ENCODE results near the gene RBM33. TPM values are rescaled to one million over a fixed set of nuclear protein-coding genes. Genes with fewer than 3 reads are reported as not detected.

The RBM33 gene
- total RNA-seq, 1 donor from 2014 or later = 79.4 TPM

- peaks cover 15% of the 10 kb centered on the region for H3K4me1 Mint-ChIP-seq (ENCODE audit: low read depth)
- peaks cover 5% of the 10 kb centered on the region for H3K27me3 Mint-ChIP-seq
- TF ChIP-seq, protein P1, sequence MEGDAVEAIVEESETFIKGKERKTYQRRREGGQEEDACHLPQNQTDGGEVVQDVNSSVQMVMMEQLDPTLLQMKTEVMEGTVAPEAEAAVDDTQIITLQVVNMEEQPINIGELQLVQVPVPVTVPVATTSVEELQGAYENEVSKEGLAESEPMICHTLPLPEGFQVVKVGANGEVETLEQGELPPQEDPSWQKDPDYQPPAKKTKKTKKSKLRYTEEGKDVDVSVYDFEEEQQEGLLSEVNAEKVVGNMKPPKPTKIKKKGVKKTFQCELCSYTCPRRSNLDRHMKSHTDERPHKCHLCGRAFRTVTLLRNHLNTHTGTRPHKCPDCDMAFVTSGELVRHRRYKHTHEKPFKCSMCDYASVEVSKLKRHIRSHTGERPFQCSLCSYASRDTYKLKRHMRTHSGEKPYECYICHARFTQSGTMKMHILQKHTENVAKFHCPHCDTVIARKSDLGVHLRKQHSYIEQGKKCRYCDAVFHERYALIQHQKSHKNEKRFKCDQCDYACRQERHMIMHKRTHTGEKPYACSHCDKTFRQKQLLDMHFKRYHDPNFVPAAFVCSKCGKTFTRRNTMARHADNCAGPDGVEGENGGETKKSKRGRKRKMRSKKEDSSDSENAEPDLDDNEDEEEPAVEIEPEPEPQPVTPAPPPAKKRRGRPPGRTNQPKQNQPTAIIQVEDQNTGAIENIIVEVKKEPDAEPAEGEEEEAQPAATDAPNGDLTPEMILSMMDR (IDR thresholded peaks at IDR 0.05; ENCODE audit: unreplicated experiment) = no peak
- H3K4me3 Mint-ChIP-seq (ENCODE audit: low read depth) = no peak overlapping the region
- H3K27ac Mint-ChIP-seq = no peak overlapping the region
- H3K36me3 Mint-ChIP-seq (ENCODE audit: insufficient read depth) = peaks cover 39% of the 10 kb centered on the region
- H3K9me3 Mint-ChIP-seq (ENCODE audit: low read depth) = no peaks in the 10 kb centered on the region
- no peak for DNase-seq (ENCODE audit: low spot score, unreplicated experiment)
Observed at GRCh38 chr7:155780884-155781283, 136.4 kb downstream of the RBM33 start.

- no peaks in the 10 kb centered on the region for H3K9me3 Mint-ChIP-seq (ENCODE audit: low read depth)
- H3K27me3 Mint-ChIP-seq = peaks cover 10% of the 10 kb centered on the region
- H3K4me1 Mint-ChIP-seq (ENCODE audit: low read depth) = peaks cover 15% of the 10 kb centered on the region
- no peak overlapping the region for H3K4me3 Mint-ChIP-seq (ENCODE audit: low read depth)
- H3K27ac Mint-ChIP-seq = no peak overlapping the region
- TF ChIP-seq, protein P1 (IDR thresholded peaks at IDR 0.05; ENCODE audit: unreplicated experiment) = no peak
- H3K36me3 Mint-ChIP-seq (ENCODE audit: insufficient read depth) = peaks cover 39% of the 10 kb centered on the region
- DNase-seq (ENCODE audit: low spot score, unreplicated experiment) = no peak
Observed at GRCh38 chr7:155781433-155781832, 137.0 kb downstream of the RBM33 start.

DNA sequence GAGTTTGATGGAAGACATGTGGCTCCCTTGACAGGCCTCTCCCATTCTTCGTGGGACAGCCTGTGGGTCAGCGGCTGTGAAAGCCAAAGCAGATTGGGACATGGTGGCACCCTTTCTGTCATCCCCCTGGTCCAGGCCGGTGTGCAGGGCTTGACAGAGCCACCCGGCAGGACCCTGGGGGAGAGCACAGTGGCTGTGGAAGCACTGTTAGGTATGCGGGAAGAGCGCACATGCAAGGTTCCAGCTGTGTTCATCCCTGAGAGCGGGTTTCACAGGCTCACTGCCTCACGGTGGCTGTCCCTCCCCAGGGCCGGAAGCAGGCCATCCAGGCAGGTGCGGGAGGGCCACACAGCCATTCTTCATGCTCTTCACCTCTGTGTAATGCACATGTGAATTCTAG, 138.0 kb downstream of the RBM33 start:
- TF ChIP-seq, protein P1 (IDR thresholded peaks at IDR 0.05; ENCODE audit: unreplicated experiment) = no peak
- no peak overlapping the region for H3K27ac Mint-ChIP-seq
- peaks cover 12% of the 10 kb centered on the region for H3K4me1 Mint-ChIP-seq (ENCODE audit: low read depth)
- peaks cover 13% of the 10 kb centered on the region for H3K27me3 Mint-ChIP-seq
- no peak for DNase-seq (ENCODE audit: low spot score, unreplicated experiment)
- no peak overlapping the region for H3K4me3 Mint-ChIP-seq (ENCODE audit: low read depth)
- H3K36me3 Mint-ChIP-seq (ENCODE audit: insufficient read depth) = peaks cover 32% of the 10 kb centered on the region
- H3K9me3 Mint-ChIP-seq (ENCODE audit: low read depth) = no peaks in the 10 kb centered on the region

GRCh38 chr7:155785536-155785935, 141.1 kb downstream of the RBM33 start:
- H3K36me3 Mint-ChIP-seq (ENCODE audit: insufficient read depth) = peaks cover 18% of the 10 kb centered on the region
- peaks cover 19% of the 10 kb centered on the region for H3K27me3 Mint-ChIP-seq
- no peaks in the 10 kb centered on the region for H3K9me3 Mint-ChIP-seq (ENCODE audit: low read depth)
- TF ChIP-seq, protein P1 (IDR thresholded peaks at IDR 0.05; ENCODE audit: unreplicated experiment) = no peak
- no peak overlapping the region for H3K27ac Mint-ChIP-seq
- peaks cover 2% of the 10 kb centered on the region for H3K4me1 Mint-ChIP-seq (ENCODE audit: low read depth)
- no peak for DNase-seq (ENCODE audit: low spot score, unreplicated experiment)
- no peak overlapping the region for H3K4me3 Mint-ChIP-seq (ENCODE audit: low read depth)

DNA sequence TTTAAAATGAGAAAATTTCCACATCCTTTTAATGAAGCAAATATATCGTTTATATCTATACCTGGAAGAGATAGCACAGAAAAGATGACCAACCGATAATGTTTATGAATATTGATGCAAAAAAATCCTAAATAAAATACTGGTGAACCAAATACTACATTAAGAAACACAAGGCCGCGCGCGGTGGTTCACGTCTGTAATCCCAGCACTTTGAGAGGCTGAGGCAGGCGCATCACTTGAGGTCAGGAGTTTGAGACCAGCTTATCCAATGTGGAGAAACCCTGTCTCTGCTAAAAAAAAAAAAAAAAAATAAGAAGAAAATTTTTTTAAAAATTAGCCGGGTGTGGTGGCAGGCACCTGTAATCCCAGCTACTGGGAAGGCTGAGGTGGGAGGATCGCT, 142.0 kb downstream of the RBM33 start:
- DNase-seq (ENCODE audit: low spot score, unreplicated experiment) = no peak
- Mint-ChIP-seq H3K4me1 (ENCODE audit: low read depth) (peaks cover 2% of the 10 kb centered on the region), H3K36me3 (ENCODE audit: insufficient read depth) (peaks cover 8% of the 10 kb centered on the region), H3K27me3 (peaks cover 20% of the 10 kb centered on the region), H3K9me3 (ENCODE audit: low read depth) (no peaks in the 10 kb centered on the region), H3K4me3 (ENCODE audit: low read depth) (no peak overlapping the region), H3K27ac (no peak overlapping the region)
- TF ChIP-seq, protein P1 (IDR thresholded peaks at IDR 0.05; ENCODE audit: unreplicated experiment) = no peak
